Fibroblast of pulmonary artery (primary cell): ENCODE results near the gene NHLRC3.
A peak's percentile ranks its signal among the peaks of the same experiment; 100 is the strongest.
"Not testable (repeated sequence)": the region's sequence is repeated elsewhere in the genome, so short reads cannot be mapped to it uniquely, and the experiment has no call there.

Experiments
- DNase-seq: peaks from one replicate; pipeline ENCODE4 v3.0.0-alpha.2; 2010; ENCODE audit warnings: low read depth
- H3K4me3 ChIP-seq: replicated peaks from 2 replicates; pipeline ENCODE4 v1.5.1; 2011; ENCODE audit warnings: low read depth, mild to moderate bottlenecking, control low read depth, low read length, moderate library complexity
- TF ChIP-seq, protein P1 (sequence below): IDR thresholded peaks from 2 replicates; pipeline ENCODE4 v1.5.1; 2011; ENCODE audit warnings: mild to moderate bottlenecking, control low read depth, low read length, inconsistent platforms; ENCODE audit errors: missing control alignments

NHLRC3 gene, protein sequence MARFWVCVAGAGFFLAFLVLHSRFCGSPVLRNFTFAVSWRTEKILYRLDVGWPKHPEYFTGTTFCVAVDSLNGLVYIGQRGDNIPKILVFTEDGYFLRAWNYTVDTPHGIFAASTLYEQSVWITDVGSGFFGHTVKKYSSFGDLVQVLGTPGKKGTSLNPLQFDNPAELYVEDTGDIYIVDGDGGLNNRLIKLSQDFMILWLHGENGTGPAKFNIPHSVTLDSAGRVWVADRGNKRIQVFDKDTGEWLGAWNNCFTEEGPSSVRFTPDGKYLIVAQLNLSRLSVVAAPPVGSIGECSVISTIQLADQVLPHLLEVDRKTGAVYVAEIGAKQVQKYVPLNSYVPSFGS

DNA sequence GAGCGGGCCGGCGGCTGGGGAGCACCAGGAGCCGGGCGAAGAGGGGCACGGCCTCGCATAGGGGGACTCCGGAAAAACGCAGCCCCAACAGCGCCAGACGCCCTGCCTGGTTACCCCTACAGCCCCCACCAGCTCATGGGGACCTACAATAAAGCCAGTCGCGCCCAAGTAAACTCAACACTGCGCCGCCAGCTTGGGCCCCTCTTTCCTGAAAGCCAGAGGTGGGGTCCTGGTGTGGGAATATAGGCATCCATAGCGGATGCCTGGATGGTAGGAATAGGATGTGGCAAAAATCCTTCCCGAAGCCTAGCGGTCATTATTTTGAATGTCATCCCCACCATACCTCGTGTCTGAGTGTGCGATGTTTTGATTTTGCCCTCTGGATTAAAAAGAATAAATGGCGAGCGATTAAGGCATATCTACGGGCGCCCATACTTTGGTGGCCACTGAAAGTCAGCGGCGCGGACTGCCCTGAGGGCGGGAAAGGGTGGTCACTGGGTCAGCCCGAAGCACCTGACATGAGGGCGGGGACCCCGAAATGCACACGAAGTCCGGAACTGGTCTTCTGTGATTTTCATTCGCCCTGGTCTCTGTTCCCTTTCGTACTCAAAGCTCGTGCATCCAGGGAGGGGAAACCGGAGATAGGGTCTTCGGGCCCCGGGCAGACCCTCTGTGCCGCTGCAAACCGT is at the start of gene NHLRC3, which contains the start of gene PROSER1:
NHLRC3 (plus strand) TSS at position 577 of the 689 bp plus-strand sequence. CDS start 184 bp downstream, outside the sequence.
PROSER1 (minus strand) TSS at position 210 of the 689 bp plus-strand sequence. CDS start 847 bp downstream, outside the sequence.
- peak; percentile 94 for DNase-seq
- TF ChIP-seq, protein P1, sequence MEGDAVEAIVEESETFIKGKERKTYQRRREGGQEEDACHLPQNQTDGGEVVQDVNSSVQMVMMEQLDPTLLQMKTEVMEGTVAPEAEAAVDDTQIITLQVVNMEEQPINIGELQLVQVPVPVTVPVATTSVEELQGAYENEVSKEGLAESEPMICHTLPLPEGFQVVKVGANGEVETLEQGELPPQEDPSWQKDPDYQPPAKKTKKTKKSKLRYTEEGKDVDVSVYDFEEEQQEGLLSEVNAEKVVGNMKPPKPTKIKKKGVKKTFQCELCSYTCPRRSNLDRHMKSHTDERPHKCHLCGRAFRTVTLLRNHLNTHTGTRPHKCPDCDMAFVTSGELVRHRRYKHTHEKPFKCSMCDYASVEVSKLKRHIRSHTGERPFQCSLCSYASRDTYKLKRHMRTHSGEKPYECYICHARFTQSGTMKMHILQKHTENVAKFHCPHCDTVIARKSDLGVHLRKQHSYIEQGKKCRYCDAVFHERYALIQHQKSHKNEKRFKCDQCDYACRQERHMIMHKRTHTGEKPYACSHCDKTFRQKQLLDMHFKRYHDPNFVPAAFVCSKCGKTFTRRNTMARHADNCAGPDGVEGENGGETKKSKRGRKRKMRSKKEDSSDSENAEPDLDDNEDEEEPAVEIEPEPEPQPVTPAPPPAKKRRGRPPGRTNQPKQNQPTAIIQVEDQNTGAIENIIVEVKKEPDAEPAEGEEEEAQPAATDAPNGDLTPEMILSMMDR: no peak
- H3K4me3 ChIP-seq: peak within 1 kb of the TSS; percentile 93

DNA sequence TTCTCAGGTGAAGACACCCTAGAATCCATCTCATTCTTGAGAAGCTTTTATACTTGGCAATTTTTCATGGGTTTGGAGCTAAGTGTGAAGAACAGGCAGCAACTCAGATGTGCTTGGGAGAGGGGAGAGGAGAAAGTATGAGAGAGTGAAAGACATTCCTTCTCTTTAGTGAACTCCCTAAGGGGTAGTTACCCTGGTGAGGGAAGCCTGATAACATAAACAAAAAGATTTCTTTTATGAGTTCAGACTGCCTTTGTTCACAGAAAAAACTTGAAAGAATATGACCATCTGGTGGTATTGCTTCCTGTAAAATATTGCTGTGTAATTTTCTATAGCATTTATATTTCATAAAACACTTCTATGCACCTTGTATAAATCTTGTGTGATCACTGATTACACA is 47.6 kb upstream of the NHLRC3 start, which contains the start of gene STOML3:
STOML3 (minus strand) TSS at position 139 of the 400 bp plus-strand sequence; CDS start at position 29, 110 bp downstream.
- DNase-seq: peak; percentile 10
- TF ChIP-seq, protein P1: no peak

DNA sequence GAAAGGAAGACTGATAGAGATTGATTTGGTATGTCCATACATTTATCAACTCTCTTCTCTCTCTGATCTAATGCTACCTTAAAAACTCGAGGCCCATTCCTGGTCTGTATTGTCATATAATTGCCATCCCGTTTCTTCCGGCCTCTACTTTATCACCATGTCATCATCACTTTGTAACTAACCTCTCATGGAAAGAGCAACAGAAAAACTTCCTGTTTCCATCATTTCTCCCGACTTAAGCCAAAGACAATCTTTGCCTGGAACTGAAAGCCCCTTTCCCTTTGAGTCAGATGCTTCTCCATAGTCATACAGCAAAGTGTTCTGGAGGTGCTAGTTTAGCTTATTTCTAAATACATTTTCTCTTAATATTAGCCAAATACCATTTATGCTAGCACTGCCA is 44.9 kb upstream of the NHLRC3 start:
- no peak overlapping the region for H3K4me3 ChIP-seq
- TF ChIP-seq, protein P1: no peak
- DNase-seq: no peak

More for the DNA sequence above, 47.6 kb upstream of the NHLRC3 start, which contains the start of gene STOML3:
- no peak within 1 kb of the TSS for H3K4me3 ChIP-seq

DNA sequence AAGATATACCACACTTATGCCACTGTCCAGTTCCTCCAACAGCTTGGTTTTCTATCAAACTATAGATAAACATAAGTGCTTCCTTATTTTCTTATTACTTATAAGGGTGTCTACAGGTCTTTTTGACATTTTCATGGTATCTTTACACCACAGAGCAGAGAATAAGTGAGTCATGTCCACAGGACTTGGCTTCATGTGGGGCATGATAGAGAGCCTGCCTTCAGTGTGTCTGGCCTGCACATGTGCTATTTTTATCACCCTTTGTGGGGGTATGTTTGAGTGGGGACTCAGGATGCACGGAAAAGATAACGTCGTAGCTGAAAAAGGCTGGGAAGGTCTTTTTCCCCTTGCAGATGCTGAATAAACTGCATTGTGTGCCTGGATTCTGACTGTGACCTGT is 39.5 kb upstream of the NHLRC3 start:
- DNase-seq: no peak
- TF ChIP-seq, protein P1: no peak
- no peak overlapping the region for H3K4me3 ChIP-seq

DNA sequence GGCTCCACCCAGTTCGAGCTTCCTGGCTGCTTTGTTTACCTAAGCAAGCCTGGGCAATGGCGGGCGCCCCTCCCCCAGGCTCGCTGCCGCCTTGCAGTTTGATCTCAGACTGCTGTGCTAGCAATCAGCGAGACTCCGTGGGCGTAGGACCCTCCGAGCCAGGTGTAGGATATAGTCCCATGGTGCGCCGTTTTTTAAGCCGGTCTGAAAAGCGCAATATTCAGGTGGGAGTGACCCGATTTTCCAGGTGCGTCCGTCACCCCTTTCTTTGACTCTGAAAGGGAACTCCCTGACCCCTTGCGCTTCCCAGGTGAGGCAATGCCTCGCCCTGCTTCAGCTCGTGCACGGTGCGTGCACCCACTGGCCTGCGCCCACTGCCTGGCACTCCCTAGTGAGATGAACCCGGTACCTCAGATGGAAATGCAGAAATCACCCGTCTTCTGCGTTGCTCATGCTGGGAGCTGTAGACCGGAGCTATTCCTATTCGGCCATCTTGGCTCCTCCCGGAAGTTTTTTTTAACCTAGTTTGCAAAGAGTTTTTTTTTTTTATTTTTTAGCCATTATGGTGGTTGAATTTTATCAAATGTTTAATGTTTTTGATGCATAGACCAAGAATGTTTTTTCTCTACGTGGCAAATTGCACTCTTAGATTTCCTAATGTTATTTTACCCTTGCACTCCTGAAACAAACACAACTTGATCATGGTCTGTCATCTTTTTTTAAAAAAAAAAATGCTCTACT is 31.7 kb upstream of the NHLRC3 start:
- not testable (repeated sequence) for DNase-seq, H3K4me3 ChIP-seq

DNA sequence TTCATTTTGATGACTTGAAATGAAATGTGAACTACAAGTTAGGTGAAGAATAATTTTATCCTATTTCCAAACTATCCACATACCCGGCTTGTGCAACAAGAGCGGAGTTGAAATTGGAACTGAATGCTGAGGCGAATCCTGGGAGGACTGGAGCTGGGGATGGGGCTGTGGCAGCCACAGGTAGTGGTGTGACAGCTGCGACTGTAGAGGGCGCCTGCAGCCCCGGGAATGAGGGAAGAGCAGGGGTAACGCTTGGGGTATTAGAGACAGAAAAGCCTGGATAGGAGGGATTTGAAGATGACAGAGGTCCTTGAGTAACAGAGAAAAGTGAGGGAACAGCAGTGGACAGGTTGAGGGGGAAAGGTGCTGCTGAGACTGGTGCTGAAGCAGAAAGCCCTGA is 25.6 kb upstream of the NHLRC3 start:
- TF ChIP-seq, protein P1: peak; percentile 14
- no peak overlapping the region for H3K4me3 ChIP-seq
- no peak for DNase-seq

DNA sequence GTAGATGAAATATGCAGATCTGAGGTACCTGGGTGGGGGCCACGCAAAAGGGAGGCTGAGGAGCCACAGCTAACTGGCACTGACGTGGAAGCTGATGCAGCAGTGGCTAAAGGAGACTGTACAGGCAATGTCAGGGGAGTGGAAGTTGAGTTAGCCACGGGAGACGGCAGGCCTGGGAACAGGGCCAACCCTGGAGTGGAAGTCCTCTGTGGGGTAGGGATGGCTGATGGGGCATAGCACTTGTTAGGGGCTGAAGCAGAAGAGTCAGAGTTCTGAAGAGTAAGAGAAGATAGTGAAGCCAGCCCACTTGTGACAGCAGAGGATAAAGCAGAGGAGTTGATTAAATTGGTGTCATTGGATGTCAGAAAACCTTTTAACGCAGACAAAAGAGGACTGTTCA is 24.8 kb upstream of the NHLRC3 start:
- H3K4me3 ChIP-seq: no peak overlapping the region
- TF ChIP-seq, protein P1: no peak
- DNase-seq: no peak
